HG03439 (cell line): ENCODE measurements around the gene SGMS1.
"Not testable (repeated sequence)": the region's sequence is repeated elsewhere in the genome, so short reads cannot be mapped to it uniquely, and the experiment has no call there.

Experiments
- ATAC-seq: cut with Tn5 transposase; IDR thresholded peaks from one replicate; pipeline ENCODE4 v1.9.1; 2021; ENCODE audit warnings: mild to moderate bottlenecking, moderate library complexity; ENCODE audit not compliant: unreplicated experiment

SGMS1 gene

GRCh38 chr10:50437248-50437647 is 186.5 kb downstream of the SGMS1 start:
- ATAC-seq: no peak

- no peak for ATAC-seq
Measured at GRCh38 chr10:50436805-50437204, 187.0 kb downstream of the SGMS1 start.

- peak; percentile 36 for ATAC-seq
Measured at GRCh38 chr10:50432211-50433009, 191.3 kb downstream of the SGMS1 start.

- peak; percentile 83 for ATAC-seq
Measured at GRCh38 chr10:50431791-50432190, 192.0 kb downstream of the SGMS1 start.

GRCh38 chr10:50431133-50431532 is 192.6 kb downstream of the SGMS1 start:
- no peak for ATAC-seq

GRCh38 chr10:50426485-50426884 is 197.3 kb downstream of the SGMS1 start:
- peak; percentile 62 for ATAC-seq

GRCh38 chr10:50425215-50425614 is 198.5 kb downstream of the SGMS1 start:
- ATAC-seq: not testable (repeated sequence)

GRCh38 chr10:50423448-50423847 is 200.3 kb downstream of the SGMS1 start:
- ATAC-seq: no peak

- no peak for ATAC-seq
Measured at GRCh38 chr10:50422259-50422658, 201.5 kb downstream of the SGMS1 start.

- ATAC-seq: peak; percentile 36
Measured at GRCh38 chr10:50421026-50421719, 202.6 kb downstream of the SGMS1 start.

- ATAC-seq: no peak
Measured at GRCh38 chr10:50420196-50420595, 203.6 kb downstream of the SGMS1 start.

- ATAC-seq: no peak
Measured at GRCh38 chr10:50419756-50420155, 204.0 kb downstream of the SGMS1 start.

GRCh38 chr10:50419091-50419490 is 204.7 kb downstream of the SGMS1 start:
- no peak for ATAC-seq

GRCh38 chr10:50417886-50418830 is 205.6 kb downstream of the SGMS1 start:
- peak; percentile 82 for ATAC-seq

- peak; percentile 14 for ATAC-seq
Measured at GRCh38 chr10:50417486-50417885, 206.3 kb downstream of the SGMS1 start.

- ATAC-seq: no peak
Measured at GRCh38 chr10:50416881-50417280, 206.9 kb downstream of the SGMS1 start.

- no peak for ATAC-seq
Measured at GRCh38 chr10:50416181-50416824, 207.5 kb downstream of the SGMS1 start.

GRCh38 chr10:50415292-50415691 is 208.5 kb downstream of the SGMS1 start:
- ATAC-seq: no peak

GRCh38 chr10:50410066-50410811 is 213.5 kb downstream of the SGMS1 start:
- ATAC-seq: no peak
